Stimulated activated CD4-positive, alpha-beta T cell treated with anti-CD3 and anti-CD28 coated beads, Interleukin-2, amount 100 ng/mL, for 24 hours (primary cell): ENCODE results near the gene USP12.
"Not testable (repeated sequence)": the region's sequence is repeated elsewhere in the genome, so short reads cannot be mapped to it uniquely, and the experiment has no call there.

Experiments
- DNase-seq, 2 donors: peaks; one replicate each; pipeline ENCODE4 v3.0.0-alpha.2; 2020

The USP12 gene

DNA sequence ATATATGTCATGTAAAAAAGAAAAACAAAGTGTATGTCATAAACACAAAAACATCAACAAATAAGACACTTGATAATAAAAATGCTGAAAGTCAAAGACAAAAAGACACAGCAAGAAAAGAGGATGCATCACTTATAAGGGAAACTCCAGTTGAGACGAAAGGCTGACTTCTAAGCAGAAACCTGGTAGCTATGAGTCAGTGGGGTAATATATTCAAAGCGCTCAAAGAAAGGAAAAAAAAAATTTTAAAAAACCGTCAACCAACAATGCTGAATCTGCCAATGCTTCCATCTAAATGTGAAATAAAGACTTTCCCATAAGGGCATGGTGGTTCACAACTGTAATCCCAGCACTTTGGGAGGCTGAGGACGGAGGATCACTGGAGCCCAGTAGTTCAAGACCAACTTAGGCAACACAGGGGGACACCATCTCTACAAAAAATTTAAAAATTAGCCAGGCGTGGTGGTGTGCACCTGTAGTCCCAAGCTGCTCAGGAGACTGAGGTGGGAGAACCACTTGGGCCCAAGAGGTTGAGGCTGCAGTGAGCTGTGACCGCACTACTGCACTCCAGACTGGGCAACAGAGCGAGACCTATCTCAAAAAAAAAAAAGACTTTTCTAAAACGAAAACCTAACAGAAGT, 24.0 kb downstream of the USP12 start:
- DNase-seq = no peak

DNA sequence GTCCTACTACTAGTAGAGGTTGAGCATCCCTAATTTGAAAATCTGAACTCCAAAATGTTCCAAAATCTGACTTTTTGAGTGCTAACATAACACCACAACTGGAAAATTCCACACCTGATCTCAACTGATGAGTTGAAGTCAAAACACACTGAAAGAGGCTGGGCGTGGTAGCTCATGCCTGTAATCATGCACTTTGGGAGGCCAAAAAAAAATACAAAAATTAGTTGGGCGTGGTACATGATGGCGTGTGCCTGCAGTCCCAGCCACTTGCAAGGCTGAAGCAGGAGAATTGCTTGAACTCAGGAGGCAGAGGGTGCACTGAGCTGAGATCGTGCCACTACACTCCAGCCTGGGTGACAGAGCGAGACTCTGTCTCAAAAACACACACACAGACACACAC, 29.9 kb downstream of the USP12 start:
- no peak for DNase-seq

DNA sequence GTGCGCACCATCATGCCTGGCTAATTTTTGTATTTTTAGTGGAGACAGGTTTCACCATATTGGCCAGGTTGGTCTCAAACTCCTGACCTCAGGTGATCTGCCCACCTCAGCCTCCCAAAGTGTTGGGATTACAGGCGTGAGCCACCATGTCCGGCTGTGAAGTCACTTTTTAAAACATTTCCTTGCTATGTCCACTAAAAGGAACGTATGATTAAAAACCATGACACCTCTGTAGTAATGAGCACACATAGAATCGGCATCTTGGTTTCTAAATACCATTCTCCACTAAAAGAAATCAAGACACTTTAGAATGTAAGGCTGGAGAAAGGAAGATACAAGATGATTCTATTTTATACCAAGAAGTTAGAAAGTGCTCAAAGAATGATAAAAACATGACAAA, 30.5 kb downstream of the USP12 start:
- DNase-seq = not testable (repeated sequence)

GRCh38 chr13:27140060-27140459, 31.6 kb downstream of the USP12 start:
- no peak for DNase-seq

DNA sequence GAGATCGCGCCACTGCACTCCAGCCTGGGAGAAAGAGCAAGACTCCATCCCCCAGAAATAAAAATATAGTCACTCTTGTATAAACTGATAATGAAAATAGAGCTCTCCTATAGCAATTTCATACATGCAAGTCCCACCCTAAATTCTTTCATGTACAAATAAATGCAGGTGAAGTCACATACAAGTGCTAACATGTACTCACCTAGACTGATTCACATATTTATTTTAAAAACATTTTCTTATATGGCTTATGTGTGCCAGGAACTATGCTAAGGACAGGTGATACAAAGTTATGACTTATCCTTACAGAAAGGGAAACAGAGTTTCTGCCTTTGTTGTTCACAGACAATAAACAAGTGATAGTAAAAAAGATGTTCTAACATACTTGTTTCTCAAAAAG, 32.0 kb downstream of the USP12 start:
- DNase-seq = no peak

- no peak for DNase-seq
Observed at GRCh38 chr13:27138457-27139093, 33.0 kb downstream of the USP12 start.

GRCh38 chr13:27137759-27138158, 33.9 kb downstream of the USP12 start:
- DNase-seq = no peak

- no peak for DNase-seq
Observed at GRCh38 chr13:27135023-27135422, 36.6 kb downstream of the USP12 start.

GRCh38 chr13:27133889-27134288, 37.7 kb downstream of the USP12 start:
- DNase-seq = no peak

- DNase-seq = no peak
Observed at GRCh38 chr13:27132538-27132937, 39.1 kb downstream of the USP12 start.

DNA sequence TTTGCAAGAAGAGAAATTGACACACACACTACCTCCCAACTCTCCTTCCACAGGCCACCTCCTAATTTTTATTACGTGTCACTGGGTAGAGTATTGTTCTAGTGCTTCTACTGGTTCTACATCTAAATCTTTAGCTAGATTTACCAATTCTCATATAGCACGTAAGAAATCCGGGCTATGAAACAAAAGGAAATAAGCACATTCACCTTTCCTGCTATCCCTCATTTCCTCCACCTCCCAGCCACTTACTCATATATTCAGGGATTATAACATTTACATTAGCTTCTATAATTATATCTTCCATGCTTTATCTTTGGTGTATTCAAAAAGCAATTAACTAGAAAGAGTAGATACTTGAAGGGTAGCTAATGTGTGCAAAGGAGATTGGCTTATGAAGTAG, 39.7 kb downstream of the USP12 start:
- DNase-seq = no peak

DNA sequence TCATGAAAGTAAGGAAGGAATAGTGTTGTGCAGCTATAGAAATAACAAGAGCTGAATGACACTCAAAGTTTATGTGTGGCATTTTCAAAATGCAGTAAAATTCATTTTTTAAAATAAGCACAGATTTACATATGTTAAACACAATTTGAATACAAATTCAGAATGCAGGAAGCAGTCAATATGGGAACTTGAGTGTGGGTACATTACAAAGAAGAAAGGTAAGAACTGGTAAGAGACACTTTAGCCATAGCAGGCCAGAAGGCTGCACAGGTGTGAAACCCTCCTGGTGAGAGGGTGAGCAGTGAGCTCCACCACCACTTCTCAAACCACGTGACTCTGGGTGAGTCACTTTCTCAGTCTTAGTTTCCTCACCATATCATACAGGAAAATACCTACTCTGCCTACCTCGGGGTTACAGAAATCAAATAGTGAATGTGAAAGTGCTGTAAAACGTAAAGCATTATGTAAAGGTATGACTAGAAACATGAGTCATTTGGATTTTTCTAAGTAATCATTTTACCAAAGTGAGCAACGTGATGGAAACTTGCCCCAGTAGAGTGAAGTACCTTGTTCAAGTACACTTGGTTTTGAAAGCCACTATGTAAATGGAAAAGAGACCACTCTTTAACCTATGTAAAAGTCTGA, 40.5 kb downstream of the USP12 start:
- peak; percentile 60 to 80 for DNase-seq

DNA sequence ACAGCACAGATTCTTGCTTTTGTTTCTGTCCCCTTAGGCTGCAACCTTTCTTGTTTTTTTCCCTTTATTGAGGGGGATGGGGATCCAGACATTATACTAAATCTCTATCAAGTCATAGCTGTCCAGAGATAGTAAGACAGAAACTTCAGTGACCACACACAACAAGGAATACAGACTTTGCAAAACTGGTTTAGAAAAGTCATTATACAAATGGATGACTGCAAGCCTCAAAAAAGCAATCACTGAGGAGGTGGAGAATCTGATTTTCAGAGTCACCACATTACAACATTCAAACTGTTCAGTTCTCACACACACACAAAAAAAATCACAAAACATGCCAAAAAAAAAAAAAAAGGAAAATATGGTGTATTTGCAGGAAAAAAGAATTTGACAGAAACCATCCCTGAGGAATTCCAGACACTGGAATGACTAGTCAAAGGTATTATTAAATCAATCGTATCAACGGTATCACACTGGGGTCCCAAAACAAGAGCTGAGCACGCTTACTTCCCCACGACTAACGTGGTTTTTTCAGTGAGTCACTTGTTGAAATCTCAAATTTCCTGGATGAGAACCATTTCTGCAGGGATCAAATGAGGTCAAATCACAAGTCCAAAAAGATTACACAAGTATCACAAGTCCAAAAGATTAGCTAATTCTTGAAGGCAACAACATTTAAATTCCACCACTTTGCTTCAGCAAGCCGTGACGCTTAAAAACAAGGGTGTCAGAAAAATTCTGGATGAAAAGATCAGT, 41.2 kb downstream of the USP12 start:
- no peak for DNase-seq

- no peak for DNase-seq
Observed at GRCh38 chr13:27128825-27129627, 42.6 kb downstream of the USP12 start.

DNA sequence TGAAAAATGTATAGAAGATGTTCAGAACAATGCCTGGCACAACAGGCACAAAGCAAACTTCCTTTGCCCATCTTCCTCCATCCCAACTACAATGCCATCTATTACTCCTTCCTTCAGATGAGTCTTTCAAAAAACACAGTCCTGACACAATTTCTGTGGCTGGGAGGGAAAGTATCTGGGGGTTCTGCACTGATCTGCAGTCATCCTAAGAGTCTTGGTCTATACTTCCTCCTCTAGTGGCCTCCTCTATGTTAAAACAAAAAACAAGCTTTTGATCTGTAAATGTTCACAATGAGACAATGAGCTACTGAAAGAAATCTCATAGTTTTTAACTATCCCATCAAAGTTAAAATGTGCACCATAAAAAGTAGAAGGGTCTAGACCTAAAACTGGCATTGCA, 44.8 kb downstream of the USP12 start:
- DNase-seq = no peak

- DNase-seq = no peak
Observed at GRCh38 chr13:27125357-27126282, 46.0 kb downstream of the USP12 start.

DNA sequence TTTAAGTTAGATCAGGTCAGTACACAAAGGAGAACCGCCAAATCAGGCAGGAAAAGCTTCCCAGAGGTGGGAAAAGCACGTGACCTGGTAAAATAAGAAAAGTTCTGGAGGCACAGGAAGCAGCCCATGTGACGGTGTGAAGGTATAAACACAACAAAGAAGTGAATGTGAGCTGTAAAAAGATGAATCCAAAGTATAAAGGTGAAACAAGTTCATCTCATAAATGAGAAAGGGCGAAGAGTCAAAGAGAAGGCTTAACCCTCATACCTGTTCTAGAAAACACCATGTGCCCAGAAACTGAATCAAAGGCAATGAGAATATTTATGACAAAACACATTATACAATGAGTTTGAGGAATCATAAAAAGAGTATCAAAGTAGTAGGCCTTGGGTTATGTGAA, 47.0 kb downstream of the USP12 start:
- DNase-seq = no peak

DNA sequence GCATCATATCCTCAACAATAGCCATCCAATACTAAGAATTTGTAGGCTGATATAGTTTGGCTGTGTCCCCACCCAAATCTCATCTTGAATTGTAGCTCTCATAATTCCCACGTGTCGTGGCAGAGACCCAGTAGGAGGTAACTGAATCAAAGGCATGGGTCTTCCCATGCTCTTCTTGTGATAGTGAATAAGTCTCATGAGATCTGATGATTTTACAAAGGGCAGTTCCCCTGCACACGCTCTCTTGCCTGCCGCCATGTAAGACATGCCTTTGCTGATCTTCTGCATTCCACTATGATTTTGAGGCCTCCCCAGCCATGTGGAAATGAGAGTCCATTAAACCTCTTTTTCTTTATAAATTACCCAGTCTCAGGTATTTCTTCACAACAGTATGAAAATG, 48.2 kb downstream of the USP12 start:
- not testable (repeated sequence) for DNase-seq

DNA sequence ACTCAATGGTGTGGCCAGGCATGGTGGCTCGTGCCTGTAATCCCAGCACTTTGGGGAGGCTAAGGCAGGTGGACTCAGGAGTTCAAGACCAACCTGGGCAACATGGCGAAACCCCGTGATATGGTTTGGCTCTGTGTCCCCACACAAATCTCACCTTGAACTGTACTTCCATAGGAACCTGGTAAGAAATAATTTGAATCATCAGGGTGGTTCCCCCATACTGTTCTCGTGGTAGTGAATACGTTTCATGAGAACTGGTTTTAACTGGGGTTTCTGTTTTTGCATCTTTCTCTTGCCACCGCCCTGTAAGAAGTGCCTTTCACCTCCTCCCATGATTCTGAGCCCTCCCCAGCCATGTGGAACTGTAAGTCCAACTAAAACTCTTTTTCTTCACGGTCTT, 49.6 kb downstream of the USP12 start:
- no peak for DNase-seq

DNA sequence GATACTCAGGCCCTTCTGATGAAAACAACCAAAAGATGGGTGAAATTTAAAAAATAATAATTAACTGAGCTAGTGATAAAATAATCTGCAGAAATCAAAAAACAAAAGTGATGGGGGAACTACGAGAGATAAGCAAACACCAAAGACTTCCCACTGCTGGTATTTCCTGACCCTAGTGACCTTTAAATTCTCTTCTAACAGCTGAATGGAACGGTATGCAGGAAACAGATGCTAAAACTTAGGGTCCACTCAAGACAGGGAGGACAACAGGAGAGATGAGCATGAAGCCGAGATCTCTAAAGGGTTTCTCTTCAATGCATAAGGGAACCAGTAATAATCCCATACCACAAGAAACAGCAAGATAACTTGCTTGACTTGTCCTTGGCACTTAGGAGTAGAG, 50.8 kb downstream of the USP12 start:
- no peak for DNase-seq

- no peak for DNase-seq
Observed at GRCh38 chr13:27120011-27120410, 51.6 kb downstream of the USP12 start.
